Measurements from ENCODE around the gene PDXDC1.
"Not testable (repeated sequence)": the region's sequence is repeated elsewhere in the genome, so short reads cannot be mapped to it uniquely, and the experiment has no call there.

Gene PDXDC1, protein sequence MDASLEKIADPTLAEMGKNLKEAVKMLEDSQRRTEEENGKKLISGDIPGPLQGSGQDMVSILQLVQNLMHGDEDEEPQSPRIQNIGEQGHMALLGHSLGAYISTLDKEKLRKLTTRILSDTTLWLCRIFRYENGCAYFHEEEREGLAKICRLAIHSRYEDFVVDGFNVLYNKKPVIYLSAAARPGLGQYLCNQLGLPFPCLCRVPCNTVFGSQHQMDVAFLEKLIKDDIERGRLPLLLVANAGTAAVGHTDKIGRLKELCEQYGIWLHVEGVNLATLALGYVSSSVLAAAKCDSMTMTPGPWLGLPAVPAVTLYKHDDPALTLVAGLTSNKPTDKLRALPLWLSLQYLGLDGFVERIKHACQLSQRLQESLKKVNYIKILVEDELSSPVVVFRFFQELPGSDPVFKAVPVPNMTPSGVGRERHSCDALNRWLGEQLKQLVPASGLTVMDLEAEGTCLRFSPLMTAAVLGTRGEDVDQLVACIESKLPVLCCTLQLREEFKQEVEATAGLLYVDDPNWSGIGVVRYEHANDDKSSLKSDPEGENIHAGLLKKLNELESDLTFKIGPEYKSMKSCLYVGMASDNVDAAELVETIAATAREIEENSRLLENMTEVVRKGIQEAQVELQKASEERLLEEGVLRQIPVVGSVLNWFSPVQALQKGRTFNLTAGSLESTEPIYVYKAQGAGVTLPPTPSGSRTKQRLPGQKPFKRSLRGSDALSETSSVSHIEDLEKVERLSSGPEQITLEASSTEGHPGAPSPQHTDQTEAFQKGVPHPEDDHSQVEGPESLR

GRCh38 chr16:14974656-14975417 is at the start of gene PDXDC1:
TSS of gene PDXDC1 (plus strand) at chr16:14975026. CDS start at chr16:14975200, 174 bp downstream.
- peak; percentile 94 for ATAC-seq
- TF ChIP-seq ZFP3 (CRISPR knock-in tag; IDR thresholded peaks at IDR 0.05), result peak; percentile 66

DNA sequence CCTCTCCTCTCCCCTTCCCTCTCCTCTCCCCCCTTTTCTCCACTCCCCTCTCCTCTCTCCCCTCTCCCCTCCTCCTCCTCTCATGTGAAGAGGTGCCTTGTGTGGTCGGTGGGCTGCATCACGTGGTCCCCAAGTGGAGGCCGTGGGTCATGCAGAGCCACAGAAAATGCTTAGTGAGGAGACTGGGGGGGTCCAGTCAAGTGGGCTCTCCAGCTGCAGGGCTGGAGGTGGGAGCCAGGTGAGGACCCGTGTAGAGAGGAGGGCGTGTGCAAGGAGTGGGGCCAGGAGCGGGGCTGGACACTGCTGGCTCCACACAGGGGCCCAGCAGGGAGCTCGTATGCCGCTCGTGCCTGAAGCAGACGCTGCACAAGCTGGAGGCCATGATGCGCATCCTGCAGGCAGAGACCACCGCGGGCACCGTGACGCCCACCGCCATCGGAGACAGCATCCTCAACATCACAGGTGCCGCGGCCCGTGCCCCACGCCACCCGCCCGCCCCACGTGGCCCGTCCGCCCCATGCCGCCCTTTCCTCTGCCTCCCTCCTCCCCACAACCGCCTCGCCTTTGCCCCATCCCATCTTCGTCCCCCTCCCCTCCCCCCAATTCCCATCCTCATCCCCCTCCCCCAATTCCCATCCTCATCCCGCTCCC is 46.6 kb upstream of the PDXDC1 start:
- peak; percentile 60 for ATAC-seq

GRCh38 chr16:14929176-14929575 is 45.6 kb upstream of the PDXDC1 start:
- not testable (repeated sequence) for ATAC-seq

DNA sequence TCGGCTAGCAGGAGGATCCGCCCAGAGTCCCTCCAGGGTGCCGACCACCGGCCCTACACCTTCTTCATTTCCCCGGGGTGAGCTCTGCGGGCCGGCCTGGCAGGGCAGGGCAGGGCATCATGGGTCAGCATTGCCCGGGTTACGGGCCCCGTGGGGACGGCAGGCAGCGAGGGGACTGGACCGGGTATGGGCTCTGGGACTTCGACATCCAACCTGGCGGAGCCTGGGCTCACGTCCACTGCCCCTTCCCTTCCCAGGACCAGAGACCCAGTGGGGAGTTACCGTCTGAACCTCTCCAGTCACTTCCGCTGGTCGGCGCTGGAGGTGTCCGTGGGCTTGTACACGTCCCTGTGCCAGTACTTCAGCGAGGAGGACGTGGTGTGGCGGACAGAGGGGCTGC is 44.6 kb upstream of the PDXDC1 start:
- ATAC-seq, result not testable (repeated sequence)

GRCh38 chr16:14930971-14931370 is 43.9 kb upstream of the PDXDC1 start:
- not testable (repeated sequence) for ATAC-seq

GRCh38 chr16:14932581-14933375 is 42.0 kb upstream of the PDXDC1 start:
- ATAC-seq, result not testable (repeated sequence)

- ATAC-seq, result not testable (repeated sequence)
These were observed 37.7 kb upstream of the PDXDC1 start, which contains the start of gene NPIPA1 for GRCh38 chr16:14937143-14937542. TSS of gene NPIPA1 (plus strand) at chr16:14937443. CDS start at chr16:14937443, 0 bp downstream.

DNA sequence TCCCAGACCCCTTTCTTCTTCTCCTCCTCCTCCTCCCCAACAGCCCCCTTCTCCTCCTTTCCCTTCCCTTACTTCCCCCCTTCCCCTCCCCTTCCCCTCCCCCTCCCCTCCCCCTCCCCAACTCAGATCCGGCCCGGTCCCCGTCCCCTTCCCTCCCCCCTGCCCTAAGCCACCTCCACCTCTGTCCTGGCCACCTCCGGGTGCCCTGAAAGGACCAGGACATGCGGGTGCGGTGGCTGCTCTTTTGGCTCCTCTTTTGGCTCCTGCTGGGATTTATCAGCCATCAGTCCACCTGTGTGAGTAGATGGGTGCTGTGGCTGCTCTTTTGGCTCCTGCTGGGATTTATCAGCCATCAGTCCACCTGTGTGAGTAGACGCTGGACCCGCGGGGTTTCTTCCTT is 36.8 kb upstream of the PDXDC1 start:
- ATAC-seq, result not testable (repeated sequence)

DNA sequence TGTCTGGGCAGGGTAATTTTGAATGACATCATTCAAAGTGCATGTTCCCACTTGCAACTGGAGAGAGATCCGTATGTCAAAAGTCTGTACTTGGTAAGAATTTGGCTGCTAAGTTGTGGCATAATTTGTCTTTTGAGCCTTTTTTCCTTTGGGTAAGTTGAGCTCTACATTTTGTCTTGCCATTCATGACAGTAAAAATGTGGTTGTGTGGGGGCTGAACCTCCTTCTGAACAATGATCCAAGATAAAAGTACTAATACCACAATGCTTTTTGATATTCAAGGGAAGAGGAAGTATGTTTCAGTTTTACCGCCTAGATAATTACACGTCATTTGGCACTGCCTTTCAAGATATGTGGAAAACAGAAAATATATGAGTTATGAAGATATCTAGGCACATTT is 32.1 kb upstream of the PDXDC1 start:
- not testable (repeated sequence) for ATAC-seq

DNA sequence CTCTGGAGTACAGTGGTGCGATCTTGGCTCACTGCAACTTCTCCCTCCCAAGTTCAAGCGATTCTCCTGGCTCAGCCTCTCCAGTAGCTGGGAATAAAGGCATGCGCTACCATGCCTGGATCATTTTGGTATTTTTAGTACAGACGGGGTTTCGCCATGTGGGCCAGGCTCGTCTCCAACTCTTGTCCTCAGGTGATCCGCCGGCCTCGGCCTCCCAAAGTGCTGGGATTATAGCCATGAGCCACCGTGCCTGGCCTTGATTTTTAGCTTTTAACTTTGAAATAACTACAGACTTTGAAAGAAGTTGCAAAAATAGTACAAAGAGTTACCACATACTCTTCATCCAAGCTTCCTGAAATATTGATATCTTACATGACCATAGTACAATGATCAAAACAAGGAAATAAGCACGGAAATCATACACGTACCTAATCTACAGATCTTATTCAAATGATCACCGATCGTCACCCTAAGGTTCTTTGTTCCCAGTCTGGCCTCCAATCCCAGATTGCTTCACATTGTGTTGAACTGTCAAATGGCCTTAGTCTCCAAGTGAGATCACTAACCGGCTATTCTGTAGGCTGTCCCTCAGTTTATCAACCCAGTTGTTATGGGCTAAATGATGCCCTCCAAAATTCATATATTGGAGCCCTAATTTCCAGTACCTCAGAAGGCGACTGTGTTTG is 19.1 kb upstream of the PDXDC1 start:
- no peak for ATAC-seq
- no peak for TF ChIP-seq TOX (CRISPR knock-in tag; IDR thresholded peaks at IDR 0.05; ENCODE audit: borderline replicate concordance)
- no peak for TF ChIP-seq BACH2 (CRISPR knock-in tag; IDR thresholded peaks at IDR 0.05; ENCODE audit: borderline replicate concordance)
- no peak for TF ChIP-seq PATZ1 (CRISPR knock-in tag; IDR thresholded peaks at IDR 0.05; ENCODE audit: borderline replicate concordance)
- no peak for TF ChIP-seq ESRRG (CRISPR knock-in tag; IDR thresholded peaks at IDR 0.05)
- no peak for TF ChIP-seq ZNF70 (CRISPR knock-in tag; IDR thresholded peaks at IDR 0.05)
- no peak for TF ChIP-seq ZFP3 (CRISPR knock-in tag; IDR thresholded peaks at IDR 0.05)
- TF ChIP-seq, protein P1, sequence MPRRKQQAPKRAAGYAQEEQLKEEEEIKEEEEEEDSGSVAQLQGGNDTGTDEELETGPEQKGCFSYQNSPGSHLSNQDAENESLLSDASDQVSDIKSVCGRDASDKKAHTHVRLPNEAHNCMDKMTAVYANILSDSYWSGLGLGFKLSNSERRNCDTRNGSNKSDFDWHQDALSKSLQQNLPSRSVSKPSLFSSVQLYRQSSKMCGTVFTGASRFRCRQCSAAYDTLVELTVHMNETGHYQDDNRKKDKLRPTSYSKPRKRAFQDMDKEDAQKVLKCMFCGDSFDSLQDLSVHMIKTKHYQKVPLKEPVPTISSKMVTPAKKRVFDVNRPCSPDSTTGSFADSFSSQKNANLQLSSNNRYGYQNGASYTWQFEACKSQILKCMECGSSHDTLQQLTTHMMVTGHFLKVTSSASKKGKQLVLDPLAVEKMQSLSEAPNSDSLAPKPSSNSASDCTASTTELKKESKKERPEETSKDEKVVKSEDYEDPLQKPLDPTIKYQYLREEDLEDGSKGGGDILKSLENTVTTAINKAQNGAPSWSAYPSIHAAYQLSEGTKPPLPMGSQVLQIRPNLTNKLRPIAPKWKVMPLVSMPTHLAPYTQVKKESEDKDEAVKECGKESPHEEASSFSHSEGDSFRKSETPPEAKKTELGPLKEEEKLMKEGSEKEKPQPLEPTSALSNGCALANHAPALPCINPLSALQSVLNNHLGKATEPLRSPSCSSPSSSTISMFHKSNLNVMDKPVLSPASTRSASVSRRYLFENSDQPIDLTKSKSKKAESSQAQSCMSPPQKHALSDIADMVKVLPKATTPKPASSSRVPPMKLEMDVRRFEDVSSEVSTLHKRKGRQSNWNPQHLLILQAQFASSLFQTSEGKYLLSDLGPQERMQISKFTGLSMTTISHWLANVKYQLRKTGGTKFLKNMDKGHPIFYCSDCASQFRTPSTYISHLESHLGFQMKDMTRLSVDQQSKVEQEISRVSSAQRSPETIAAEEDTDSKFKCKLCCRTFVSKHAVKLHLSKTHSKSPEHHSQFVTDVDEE (CRISPR knock-in tag; IDR thresholded peaks at IDR 0.05), result no peak
- TF ChIP-seq OSR1 (CRISPR knock-in tag; IDR thresholded peaks at IDR 0.05), result no peak
- TF ChIP-seq, protein P2, sequence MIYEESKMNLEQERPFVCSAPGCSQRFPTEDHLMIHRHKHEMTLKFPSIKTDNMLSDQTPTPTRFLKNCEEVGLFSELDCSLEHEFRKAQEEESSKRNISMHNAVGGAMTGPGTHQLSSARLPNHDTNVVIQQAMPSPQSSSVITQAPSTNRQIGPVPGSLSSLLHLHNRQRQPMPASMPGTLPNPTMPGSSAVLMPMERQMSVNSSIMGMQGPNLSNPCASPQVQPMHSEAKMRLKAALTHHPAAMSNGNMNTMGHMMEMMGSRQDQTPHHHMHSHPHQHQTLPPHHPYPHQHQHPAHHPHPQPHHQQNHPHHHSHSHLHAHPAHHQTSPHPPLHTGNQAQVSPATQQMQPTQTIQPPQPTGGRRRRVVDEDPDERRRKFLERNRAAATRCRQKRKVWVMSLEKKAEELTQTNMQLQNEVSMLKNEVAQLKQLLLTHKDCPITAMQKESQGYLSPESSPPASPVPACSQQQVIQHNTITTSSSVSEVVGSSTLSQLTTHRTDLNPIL (CRISPR knock-in tag; IDR thresholded peaks at IDR 0.05; ENCODE audit: low read depth), result no peak
- TF ChIP-seq ZC3H10 (CRISPR knock-in tag; IDR thresholded peaks at IDR 0.05), result no peak
- TF ChIP-seq TCF4 (CRISPR knock-in tag; IDR thresholded peaks at IDR 0.05; ENCODE audit: borderline replicate concordance), result no peak
- no peak for TF ChIP-seq GLIS3 (CRISPR knock-in tag; IDR thresholded peaks at IDR 0.05)
- TF ChIP-seq ZNF565 (CRISPR knock-in tag; conservative IDR thresholded peaks at IDR 0.05; ENCODE audit: low read depth), result no peak
- TF ChIP-seq ARNTL (CRISPR knock-in tag; IDR thresholded peaks at IDR 0.05; ENCODE audit: borderline replicate concordance, low read depth), result no peak

Measured in SK-N-SH treated with all-trans-retinoic acid at 6 μM for 48 hours (cell line).